ENCODE results near the gene PTPRU.

The PTPRU gene

GRCh38 chr1:29235955-29236711 lies at the start of gene PTPRU:
TSS of gene PTPRU (plus strand) at chr1:29236522. CDS start at chr1:29236645, 123 bp downstream.
- peak; percentile 72 for DNase-seq (ENCODE audit: low spot score)

- no peak for DNase-seq (ENCODE audit: low spot score)
These were observed 49.6 kb upstream of the PTPRU start for GRCh38 chr1:29186707-29187106.

GRCh38 chr1:29190718-29191117 lies 45.6 kb upstream of the PTPRU start:
- DNase-seq (ENCODE audit: low spot score) = no peak

- DNase-seq (ENCODE audit: low spot score) = no peak
These were observed 42.4 kb upstream of the PTPRU start for GRCh38 chr1:29193879-29194455.

GRCh38 chr1:29195881-29196291 lies 40.4 kb upstream of the PTPRU start:
- DNase-seq (ENCODE audit: low spot score) = no peak

GRCh38 chr1:29196863-29197589 lies 39.3 kb upstream of the PTPRU start:
- no peak for DNase-seq (ENCODE audit: low spot score)

GRCh38 chr1:29197590-29197924 lies 38.8 kb upstream of the PTPRU start:
- DNase-seq (ENCODE audit: low spot score) = peak; percentile 38

- DNase-seq (ENCODE audit: low spot score) = no peak
These were observed 38.3 kb upstream of the PTPRU start for GRCh38 chr1:29197993-29198392.

- DNase-seq (ENCODE audit: low spot score) = no peak
These were observed 35.3 kb upstream of the PTPRU start for GRCh38 chr1:29200906-29201594.

- DNase-seq (ENCODE audit: low spot score) = no peak
These were observed 34.7 kb upstream of the PTPRU start for GRCh38 chr1:29201595-29202051.

GRCh38 chr1:29202053-29202452 lies 34.3 kb upstream of the PTPRU start:
- DNase-seq (ENCODE audit: low spot score) = no peak

- DNase-seq (ENCODE audit: low spot score) = peak; percentile 89
These were observed 33.6 kb upstream of the PTPRU start for GRCh38 chr1:29202584-29203340.

- DNase-seq (ENCODE audit: low spot score) = no peak
These were observed 27.9 kb upstream of the PTPRU start for GRCh38 chr1:29208442-29208841.

- no peak for DNase-seq (ENCODE audit: low spot score)
These were observed 27.1 kb upstream of the PTPRU start for GRCh38 chr1:29209173-29209572.

- DNase-seq (ENCODE audit: low spot score) = no peak
These were observed 25.8 kb upstream of the PTPRU start for GRCh38 chr1:29210278-29211085.

GRCh38 chr1:29211086-29212030 lies 25.0 kb upstream of the PTPRU start:
- DNase-seq (ENCODE audit: low spot score) = no peak

- no peak for DNase-seq (ENCODE audit: low spot score)
These were observed 23.3 kb upstream of the PTPRU start for GRCh38 chr1:29213055-29213454.

- DNase-seq (ENCODE audit: low spot score) = no peak
These were observed 18.7 kb upstream of the PTPRU start for GRCh38 chr1:29217633-29218032.

- no peak for DNase-seq (ENCODE audit: low spot score)
These were observed 18.1 kb upstream of the PTPRU start for GRCh38 chr1:29218223-29218622.

- no peak for DNase-seq (ENCODE audit: low spot score)
These were observed 15.0 kb upstream of the PTPRU start for GRCh38 chr1:29221296-29221695.

All from CD4-positive, alpha-beta T cell treated with Interleukin-2 at 100 ng/mL for 4 hours (primary cell).